Psoas muscle (tissue), 8 donors: ENCODE results near the gene GTPBP1. TPM values are rescaled to one million over a fixed set of nuclear protein-coding genes. Genes with fewer than 3 reads are reported as not detected.

ENCODE experiments used
- ATAC-seq, 4 donors: fragments of 200-7000 bp; cut with Tn5 transposase; one replicate each; pipeline ENCODE4 v1.9.1; 2020; ENCODE audit warnings: moderate library complexity in 3 of 4, mild to moderate bottlenecking in 2 of 4
- DNase-seq, 2 donors: peaks; one replicate each; pipeline ENCODE4 v3.0.0-alpha.2; 2020
- H3K27ac ChIP-seq: fragments of 200-600 bp; one replicate; pipeline ENCODE4 v1.8.0; 2022
- H3K27me3 ChIP-seq, 3 donors: fragments of 200-600 bp in 1 of 3; one replicate each; pipeline versions ENCODE4 v1.6.1 to v1.8.0; 2013 to 2022; ENCODE audit warnings: low read length in 2 of 3, mild to moderate bottlenecking in 2 of 3, moderate library complexity in 1 of 3; ENCODE audit not compliant: insufficient read depth in 3 of 3
- H3K36me3 ChIP-seq, 2 donors: fragments of 200-600 bp in 1 of 2; one replicate each; pipeline versions ENCODE4 v1.6.1 to v1.8.0; 2013 to 2022; ENCODE audit warnings: low read depth in 1 of 2, mild to moderate bottlenecking in 1 of 2, moderate library complexity in 1 of 2; ENCODE audit not compliant: insufficient read depth in 1 of 2
- H3K4me1 ChIP-seq: fragments of 200-600 bp; one replicate; pipeline ENCODE4 v1.8.0; 2022
- H3K4me3 ChIP-seq: fragments of 200-600 bp; one replicate; pipeline ENCODE4 v1.8.0; 2022; ENCODE audit warnings: mild to moderate bottlenecking
- H3K9me3 ChIP-seq: fragments of 200-600 bp; one replicate; pipeline ENCODE4 v1.8.0; 2022
- WGBS, 3 donors: extraction: QIAGEN DNeasy Blood & Tissue Kit; methylation state at CpG; one replicate each; pipeline versions ENCODE4 v1.1.6 to v1.1.7; 2013; 5-methylcytosine and 5-hydroxymethylcytosine counted together
- intact Hi-C, 2 donors: fragments of 100-400 bp; cut with DNase I; formaldehyde crosslinking; loops; one replicate each; pipeline versions ENCODE4 v1.11.0 to v1.14.2; 2022
- long read RNA-seq, 2 donors: library from polyadenylated mRNA; unstranded; transcript quantifications; one replicate each; pipeline ENCODE4 v2.0.0, GENCODE V29; 2021
- polyA plus RNA-seq, 3 donors: library from polyadenylated mRNA; stranded (reverse); fragments of 200-250 nt; gene quantifications; one replicate each; pipeline ENCODE4 v1.2.3, GENCODE V29; 2013
- total RNA-seq, 4 donors: library from RNA; stranded (reverse); fragmentation: NEBNext Ultra II Directional in 2 of 4; extraction: Animal tissue kit (Norgen Biotek cat#: 25700) in 2 of 4; gene quantifications; one replicate each; pipeline versions ENCODE4 v1.2.1 to v1.2.4, GENCODE V29; 2021 to 2023
- TF ChIP-seq, protein P1 (sequence below): fragments of 200-600 bp; IDR thresholded peaks from one replicate; pipeline ENCODE4 v1.8.0; 2022; ENCODE audit warnings: antibody characterized with exemption
- donor health status: healthy with polysubstance abuse.
- donor health status: DM: no; HTN: no; CAD: no; lungs with moderate emphysema.
- donor health status: Bipolar disorder and iron deficiency.
- donor health status: healthy.
- donor health status: DM: yes; HTN: yes; CAD: no.
- donor health status: DM: no; HTN: no; CAD: no.
- donor health status: DM: no; HTN: no; CAD: no.
- donor health status: DM: yes; HTN: yes; CAD: no.

GTPBP1 gene
- total RNA-seq (10 to 100 TPM; 19.3 to 46.1 (median 41.1) TPM), polyA plus RNA-seq (10 to 100 TPM; 16.4 to 24.3 (median 17.4) TPM)
- long read RNA-seq, donor 1, full-length matches to known transcripts = 1 of 12 reads
- long read RNA-seq, donor 1, partial matches to known transcripts = 2 of 12 reads
- long read RNA-seq, donor 1, other reads (novel, unspliced or antisense) = 9 of 12 reads
- long read RNA-seq, donor 2, full-length matches to known transcripts = 7 of 31 reads
- long read RNA-seq, donor 2, partial matches to known transcripts = 19 of 31 reads
- long read RNA-seq, donor 2, other reads (novel, unspliced or antisense) = 5 of 31 reads

DNA sequence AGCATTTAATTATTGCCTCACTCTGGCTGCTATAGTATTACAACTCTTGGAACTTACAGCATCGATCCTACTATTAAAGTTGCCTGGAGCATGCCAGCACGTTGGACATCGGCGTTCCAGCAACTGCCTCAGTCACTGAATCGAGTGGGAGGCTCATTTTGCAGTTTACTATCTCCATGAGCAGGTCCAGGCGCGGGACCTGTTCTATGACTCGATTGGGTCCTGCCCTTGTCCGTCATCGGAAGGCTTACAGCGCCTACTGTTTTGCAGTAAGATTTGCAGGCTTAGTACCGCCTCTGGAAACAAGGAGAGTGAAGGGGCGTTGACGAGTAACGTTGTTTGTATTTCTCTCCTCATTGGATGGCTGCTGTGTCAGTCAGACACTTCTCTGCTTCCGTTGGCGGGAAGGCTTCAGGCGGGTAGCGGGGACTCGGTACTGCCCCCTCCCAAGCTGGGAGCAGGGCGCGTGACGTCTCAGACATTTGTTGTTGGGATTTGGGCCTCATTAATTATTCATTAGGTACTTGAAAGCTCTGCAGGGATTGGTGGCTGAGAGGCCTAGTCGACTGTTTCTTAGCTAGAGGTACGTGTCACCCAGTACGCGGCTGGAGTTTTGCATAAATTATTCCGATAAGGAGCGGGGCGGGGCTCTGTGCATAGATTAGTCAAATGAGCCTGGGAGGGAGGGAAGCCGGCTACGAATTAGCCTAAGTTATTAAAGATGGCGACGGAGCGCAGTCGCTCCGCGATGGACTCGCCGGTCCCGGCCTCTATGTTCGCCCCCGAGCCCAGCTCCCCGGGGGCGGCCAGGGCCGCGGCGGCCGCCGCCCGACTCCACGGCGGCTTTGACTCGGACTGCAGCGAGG, at the start of gene GTPBP1:
Gene GTPBP1 (plus strand): TSS at position 710 of the 866 bp plus-strand sequence. CDS start 12 bp downstream, at position 722.
- H3K4me3 ChIP-seq = peak within 1 kb of the TSS; percentile 98
- TF ChIP-seq, protein P1, sequence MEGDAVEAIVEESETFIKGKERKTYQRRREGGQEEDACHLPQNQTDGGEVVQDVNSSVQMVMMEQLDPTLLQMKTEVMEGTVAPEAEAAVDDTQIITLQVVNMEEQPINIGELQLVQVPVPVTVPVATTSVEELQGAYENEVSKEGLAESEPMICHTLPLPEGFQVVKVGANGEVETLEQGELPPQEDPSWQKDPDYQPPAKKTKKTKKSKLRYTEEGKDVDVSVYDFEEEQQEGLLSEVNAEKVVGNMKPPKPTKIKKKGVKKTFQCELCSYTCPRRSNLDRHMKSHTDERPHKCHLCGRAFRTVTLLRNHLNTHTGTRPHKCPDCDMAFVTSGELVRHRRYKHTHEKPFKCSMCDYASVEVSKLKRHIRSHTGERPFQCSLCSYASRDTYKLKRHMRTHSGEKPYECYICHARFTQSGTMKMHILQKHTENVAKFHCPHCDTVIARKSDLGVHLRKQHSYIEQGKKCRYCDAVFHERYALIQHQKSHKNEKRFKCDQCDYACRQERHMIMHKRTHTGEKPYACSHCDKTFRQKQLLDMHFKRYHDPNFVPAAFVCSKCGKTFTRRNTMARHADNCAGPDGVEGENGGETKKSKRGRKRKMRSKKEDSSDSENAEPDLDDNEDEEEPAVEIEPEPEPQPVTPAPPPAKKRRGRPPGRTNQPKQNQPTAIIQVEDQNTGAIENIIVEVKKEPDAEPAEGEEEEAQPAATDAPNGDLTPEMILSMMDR = no peak
- H3K36me3 ChIP-seq = peaks cover 0 to 15% of the 10 kb centered on the region in 2 donors
- no peaks in the 10 kb centered on the region for H3K27me3 ChIP-seq
- H3K9me3 ChIP-seq = no peaks in the 10 kb centered on the region
- H3K27ac ChIP-seq = peak within 1 kb of the TSS; percentile 98
- peak; percentile 86 to 88 (median 87) for ATAC-seq
- DNase-seq = peak; percentile 97 to 99
- H3K4me1 ChIP-seq = peaks cover 38% of the 10 kb centered on the region
- 0% methylated on average over 49 to 55 of the region's 55 CpGs for WGBS, 3 donors
- intact Hi-C loops = no loop called here

DNA sequence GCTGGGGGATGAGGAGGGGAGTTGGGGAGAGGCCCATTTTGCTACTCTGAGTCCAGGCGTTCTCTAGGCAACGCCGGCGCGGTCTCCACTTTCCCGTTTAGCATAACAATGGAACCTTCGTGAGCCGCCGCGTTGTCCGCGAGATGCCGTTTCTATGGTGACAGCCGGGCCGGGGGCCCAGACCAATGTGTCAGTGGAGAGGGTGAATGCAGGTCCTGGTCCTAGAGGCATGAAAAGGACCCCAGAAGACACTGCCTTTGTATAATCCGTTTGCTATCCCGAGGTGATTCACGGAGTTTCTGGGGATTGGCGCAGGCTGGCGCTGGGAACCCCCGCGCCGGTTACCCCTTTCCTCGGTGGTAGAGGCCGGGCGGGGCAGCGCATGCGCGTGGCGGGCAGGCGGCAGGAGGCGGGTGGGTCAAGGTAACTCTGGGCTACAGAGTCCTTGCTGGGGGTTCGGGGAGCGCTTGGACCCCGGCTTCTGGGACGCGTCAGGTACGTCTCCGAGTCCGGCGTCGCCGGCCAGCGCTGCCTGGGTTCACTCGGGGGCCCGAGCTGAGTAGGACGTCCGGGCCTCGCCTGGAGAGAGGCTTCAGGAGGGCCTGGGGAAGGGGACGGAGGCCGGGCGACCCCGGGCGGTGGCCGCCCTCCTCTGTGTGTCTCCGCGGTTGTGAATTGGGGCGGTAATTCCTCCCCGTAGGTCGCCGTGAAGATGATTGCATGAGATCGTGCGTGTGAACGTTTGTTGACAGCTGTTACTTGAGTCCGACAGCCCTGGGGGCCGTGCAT, 49.3 kb upstream of the GTPBP1 start, which contains the start of the genes CBY1 and FAM227A:
Gene CBY1 (plus strand): TSS at position 383 of the 789 bp plus-strand sequence. CDS start 11,417 bp downstream, outside the sequence.
Gene FAM227A (minus strand): TSS at position 137 of the 789 bp plus-strand sequence. CDS start 6,224 bp downstream, outside the sequence.
- ATAC-seq = peak; percentile 94 to 98 (median 96)
- intact Hi-C loops = no loop called here
- DNase-seq = peak; percentile 87 to 93
- TF ChIP-seq, protein P1 = no peak
- no peaks in the 10 kb centered on the region for H3K27me3 ChIP-seq
- H3K4me3 ChIP-seq = peak within 1 kb of the TSS; percentile 82
- WGBS, 3 donors = 0 to 1% (median 0%) methylated on average over 64 to 66 of the region's 66 CpGs
- no peaks in the 10 kb centered on the region for H3K9me3 ChIP-seq
- H3K27ac ChIP-seq = peak within 1 kb of the TSS; percentile 97
- H3K36me3 ChIP-seq = peaks cover 2 to 7% of the 10 kb centered on the region in 2 donors
- peaks cover 15% of the 10 kb centered on the region for H3K4me1 ChIP-seq

DNA sequence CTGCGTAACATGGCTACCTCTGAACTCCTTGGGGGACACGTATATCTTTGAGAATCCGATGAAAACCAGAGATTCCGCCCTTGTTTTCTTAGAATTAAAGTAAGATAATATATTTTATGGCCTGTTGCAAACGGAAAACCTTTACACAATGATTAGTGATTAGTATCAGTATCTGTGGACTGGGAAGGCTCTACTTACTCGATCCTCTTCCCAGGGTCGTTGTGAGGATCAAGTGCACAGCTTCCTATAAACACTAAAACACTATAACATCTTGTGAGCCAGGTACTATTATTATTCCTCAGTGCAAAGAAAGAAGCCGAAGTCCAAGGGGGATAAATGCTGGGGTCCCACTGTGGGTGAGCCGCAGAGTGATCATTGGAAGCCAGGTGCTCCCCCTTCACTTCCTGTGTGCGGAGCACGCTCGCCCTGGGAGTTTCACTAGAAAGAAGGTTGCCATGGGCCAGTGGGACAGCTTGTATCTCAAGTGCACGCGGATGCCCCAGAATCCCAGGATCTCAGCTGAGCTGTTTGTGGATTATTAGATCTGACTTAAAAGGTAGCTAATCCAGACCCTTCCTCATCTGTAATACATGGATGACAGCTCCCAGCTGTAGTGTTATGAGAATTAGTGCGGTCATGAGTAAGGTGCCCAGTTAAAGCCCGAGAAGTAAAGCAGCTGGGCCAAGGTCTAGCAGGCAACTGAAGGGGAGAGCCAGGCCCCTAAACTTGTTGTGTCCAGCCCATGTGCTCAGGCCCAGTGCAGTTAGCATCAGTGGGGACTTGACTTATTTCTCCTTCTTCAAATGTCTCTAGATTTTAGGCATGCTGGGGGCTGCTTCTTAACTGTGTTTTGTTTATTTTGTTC, 48.5 kb upstream of the GTPBP1 start:
- Histone ChIP-seq H3K4me1 (peaks cover 15% of the 10 kb centered on the region), H3K36me3 (peaks cover 2 to 13% of the 10 kb centered on the region in 2 donors), H3K9me3 (no peaks in the 10 kb centered on the region), H3K27me3 (no peaks in the 10 kb centered on the region), H3K4me3 (peak overlapping the region; percentile 82), H3K27ac (peak overlapping the region; percentile 97)
- ATAC-seq (no peak), DNase-seq (no peak)
- WGBS, 3 donors = 8 to 11% (median 10%) methylated on average over 16 of the region's 16 CpGs
- intact Hi-C loops = no loop called here
- TF ChIP-seq, protein P1 = no peak

DNA sequence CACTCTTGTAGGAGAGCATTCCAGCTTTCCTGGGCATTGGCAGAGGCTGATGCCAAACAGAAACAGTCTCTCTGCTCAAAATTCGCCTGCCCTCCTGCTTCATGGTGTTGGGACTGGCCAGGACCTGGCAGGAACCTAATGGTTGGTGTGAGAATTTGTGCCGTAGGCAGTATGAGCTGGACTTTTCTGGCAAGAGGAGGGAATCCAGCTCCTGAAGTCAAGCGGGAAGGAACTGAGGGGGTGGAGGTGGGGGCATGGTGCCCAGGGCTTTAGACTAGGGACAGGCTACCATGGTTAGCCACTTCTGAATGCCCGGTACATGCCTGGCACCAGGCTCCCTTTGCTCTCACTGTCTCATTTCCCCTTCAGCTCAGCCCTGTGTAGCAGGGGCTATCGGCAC, 30.9 kb upstream of the GTPBP1 start:
- H3K9me3 ChIP-seq = no peaks in the 10 kb centered on the region
- WGBS, 3 donors = 51 to 69% (median 51%) methylated on average over 5 of the region's 5 CpGs
- intact Hi-C loops = loop anchor here in 1 of 2 donors (5.0 kb wide), 1 partner anchor 63 kb away; no protein-coding TSS in a partner anchor
- H3K36me3 ChIP-seq = peaks cover 4 to 36% of the 10 kb centered on the region in 2 donors
- no peaks in the 10 kb centered on the region for H3K27me3 ChIP-seq
- no peak overlapping the region for H3K4me3 ChIP-seq
- peak in 1 of 4 donors; percentile 17 for ATAC-seq
- DNase-seq = no peak
- TF ChIP-seq, protein P1 = no peak
- no peaks in the 10 kb centered on the region for H3K4me1 ChIP-seq
- H3K27ac ChIP-seq = no peak overlapping the region
